WTC11 (cell line): ENCODE data around the gene NFIC. TPM values are rescaled to one million over a fixed set of nuclear protein-coding genes. Genes with fewer than 3 reads are reported as not detected.

Experiments
- ATAC-seq: fragments of 200-7000 bp; cut with Tn5 transposase; 2 replicates; pipeline ENCODE4 v1.10.0; 2021; ENCODE audit warnings: mild to moderate bottlenecking, moderate library complexity
- CTCF ChIA-PET: fragments of 300-600 bp; sonication (Branson Sonifier 250); formaldehyde crosslinking; loops from one replicate; lab custom pipeline; 2021; ENCODE audit warnings: antibody characterized with exemption; lab: Charles Lee
- POLR2A ChIA-PET: fragments of 350-600 bp; sonication (Branson Sonifier 250); formaldehyde crosslinking; loops from one replicate; lab custom pipeline; 2021; ENCODE audit warnings: antibody characterized with exemption; lab: Charles Lee
- DNase-seq: peaks from one replicate; pipeline ENCODE4 v3.0.0; 2021; ENCODE audit warnings: low spot score
- H3K27ac Mint-ChIP-seq: 2 replicates; pipeline ENCODE4 v1.8.0; 2021; ENCODE audit warnings: mixed read lengths
- H3K27me3 Mint-ChIP-seq: 2 replicates; pipeline ENCODE4 v1.8.0; 2021; ENCODE audit warnings: low read depth, mild to moderate bottlenecking, moderate library complexity, mixed read lengths
- H3K36me3 Mint-ChIP-seq: 2 replicates; pipeline ENCODE4 v1.8.0; 2021; ENCODE audit warnings: mixed read lengths
- H3K4me1 Mint-ChIP-seq: 2 replicates; pipeline ENCODE4 v1.8.0; 2022; ENCODE audit warnings: mixed read lengths
- H3K4me3 Mint-ChIP-seq: 2 replicates; pipeline ENCODE4 v1.8.0; 2021; ENCODE audit warnings: mild to moderate bottlenecking, moderate library complexity, mixed read lengths
- H3K9me3 Mint-ChIP-seq: 2 replicates; pipeline ENCODE4 v1.8.0; 2021; ENCODE audit warnings: mixed read lengths
- ATF1 ChIP-seq: sonication (generic); formaldehyde crosslinking; IDR thresholded peaks from 2 replicates; pipeline ENCODE4 v1.8.1; 2023; ENCODE audit warnings: mild to moderate bottlenecking, moderate library complexity, missing genetic modification reagents
- CREM ChIP-seq: sonication (generic); formaldehyde crosslinking; IDR thresholded peaks from 2 replicates; pipeline ENCODE4 v1.8.1; 2022; ENCODE audit warnings: mild to moderate bottlenecking, missing genetic modification reagents, moderate library complexity
- IRF2 ChIP-seq: sonication (generic); formaldehyde crosslinking; IDR thresholded peaks from 2 replicates; pipeline ENCODE4 v1.8.0; 2022; ENCODE audit warnings: low read depth, missing genetic modification reagents, borderline replicate concordance
- KAT7 ChIP-seq: sonication (generic); formaldehyde crosslinking; IDR thresholded peaks from 2 replicates; pipeline ENCODE4 v1.8.1; 2023; ENCODE audit warnings: missing genetic modification reagents, mild to moderate bottlenecking, borderline replicate concordance
- MXD4 ChIP-seq: fragments of 250-450 bp; sonication (Bioruptor Pico); IDR thresholded peaks from 2 replicates; pipeline ENCODE4 v1.8.0; 2021; ENCODE audit warnings: mild to moderate bottlenecking, moderate library complexity, borderline replicate concordance
- MYBL2 ChIP-seq: sonication (generic); formaldehyde crosslinking; IDR thresholded peaks from 2 replicates; pipeline ENCODE4 v1.8.1; 2023; ENCODE audit warnings: mild to moderate bottlenecking, moderate library complexity, missing genetic modification reagents
- NR1H2 ChIP-seq: sonication (generic); formaldehyde crosslinking; IDR thresholded peaks from 2 replicates; pipeline ENCODE4 v1.9.0; 2021; ENCODE audit warnings: mild to moderate bottlenecking, moderate library complexity, missing genetic modification reagents
- RELA ChIP-seq: sonication (generic); formaldehyde crosslinking; IDR thresholded peaks from 2 replicates; pipeline ENCODE4 v1.8.1; 2022; ENCODE audit warnings: missing genetic modification reagents, mild to moderate bottlenecking, borderline replicate concordance
- TEAD4 ChIP-seq: sonication (generic); formaldehyde crosslinking; IDR thresholded peaks from 2 replicates; pipeline ENCODE4 v1.8.0; 2022; ENCODE audit warnings: mild to moderate bottlenecking, missing genetic modification reagents
- TP53 ChIP-seq: sonication (generic); formaldehyde crosslinking; IDR thresholded peaks from 2 replicates; pipeline ENCODE4 v1.8.1; 2023; ENCODE audit warnings: mild to moderate bottlenecking, missing genetic modification reagents
- ZBTB21 ChIP-seq: sonication (generic); formaldehyde crosslinking; IDR thresholded peaks from 2 replicates; pipeline ENCODE4 v1.8.1; 2023; ENCODE audit warnings: mild to moderate bottlenecking, missing genetic modification reagents, borderline replicate concordance
- ZNF219 ChIP-seq: sonication (generic); formaldehyde crosslinking; IDR thresholded peaks from 2 replicates; pipeline ENCODE4 v1.8.0; 2023; ENCODE audit warnings: missing genetic modification reagents, mild to moderate bottlenecking, borderline replicate concordance
- ZNF671 ChIP-seq: fragments of 250-450 bp; sonication (Bioruptor Pico); IDR thresholded peaks from 2 replicates; pipeline ENCODE4 v1.8.0; 2021; ENCODE audit warnings: mild to moderate bottlenecking
- total RNA-seq: library from RNA; stranded (reverse); gene quantifications from 3 replicates; pipeline ENCODE4 v1.2.3, GENCODE V29; 2021
- TF ChIP-seq, protein P1 (sequence below): sonication (generic); formaldehyde crosslinking; IDR thresholded peaks from 2 replicates; pipeline ENCODE4 v1.8.1; 2023; ENCODE audit warnings: mild to moderate bottlenecking, missing genetic modification reagents
- TF ChIP-seq, protein P2 (sequence below): sonication (generic); formaldehyde crosslinking; conservative IDR thresholded peaks from 2 replicates; pipeline ENCODE4 v1.8.1; 2022; ENCODE audit warnings: mild to moderate bottlenecking, missing genetic modification reagents
- TF ChIP-seq, protein P3 (sequence below): sonication (generic); formaldehyde crosslinking; IDR thresholded peaks from 2 replicates; pipeline ENCODE4 v1.8.1; 2022; ENCODE audit warnings: missing genetic modification reagents, borderline replicate concordance
- TF ChIP-seq, protein P4 (sequence below): sonication (generic); formaldehyde crosslinking; IDR thresholded peaks from 2 replicates; pipeline ENCODE4 v1.8.0; 2022; ENCODE audit warnings: mild to moderate bottlenecking, missing genetic modification reagents
- TF ChIP-seq, protein P5 (sequence below): sonication (generic); formaldehyde crosslinking; IDR thresholded peaks from 2 replicates; pipeline ENCODE4 v1.8.0; 2022; ENCODE audit warnings: mild to moderate bottlenecking, missing genetic modification reagents
- TF ChIP-seq, protein P6 (sequence below): sonication (generic); formaldehyde crosslinking; IDR thresholded peaks from 2 replicates; pipeline ENCODE4 v1.8.1; 2022; ENCODE audit warnings: mild to moderate bottlenecking, moderate library complexity, missing genetic modification reagents
- TF ChIP-seq, protein P7 (sequence below): fragments of 250-450 bp; sonication (Bioruptor Pico); IDR thresholded peaks from 2 replicates; pipeline ENCODE4 v1.9.0; 2021; ENCODE audit warnings: mild to moderate bottlenecking, borderline replicate concordance

Gene NFIC
- total RNA-seq, 1 experiment from 2014 or later = 3.5 TPM

DNA sequence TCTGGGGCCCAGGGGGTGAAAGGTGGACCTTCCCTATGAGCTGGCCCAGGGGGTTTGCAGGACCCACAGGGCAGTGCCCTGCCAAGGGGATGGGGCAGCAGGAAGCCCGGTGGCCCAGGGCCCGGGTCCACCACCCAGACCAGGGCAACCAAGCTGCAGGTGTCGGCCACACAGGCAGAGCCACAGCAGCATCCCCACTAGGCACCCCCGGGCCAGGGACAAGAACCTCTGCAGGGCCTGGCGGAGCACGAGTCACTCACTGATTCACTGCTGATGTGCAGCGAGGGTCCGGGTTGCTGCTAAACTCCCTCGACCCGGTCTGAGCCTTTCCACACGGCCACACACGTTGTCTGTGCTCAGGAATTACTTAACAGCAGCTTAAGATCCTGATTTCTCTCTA, 148.5 kb downstream of the NFIC start (continued):
- no peak for TF ChIP-seq KAT7

DNA sequence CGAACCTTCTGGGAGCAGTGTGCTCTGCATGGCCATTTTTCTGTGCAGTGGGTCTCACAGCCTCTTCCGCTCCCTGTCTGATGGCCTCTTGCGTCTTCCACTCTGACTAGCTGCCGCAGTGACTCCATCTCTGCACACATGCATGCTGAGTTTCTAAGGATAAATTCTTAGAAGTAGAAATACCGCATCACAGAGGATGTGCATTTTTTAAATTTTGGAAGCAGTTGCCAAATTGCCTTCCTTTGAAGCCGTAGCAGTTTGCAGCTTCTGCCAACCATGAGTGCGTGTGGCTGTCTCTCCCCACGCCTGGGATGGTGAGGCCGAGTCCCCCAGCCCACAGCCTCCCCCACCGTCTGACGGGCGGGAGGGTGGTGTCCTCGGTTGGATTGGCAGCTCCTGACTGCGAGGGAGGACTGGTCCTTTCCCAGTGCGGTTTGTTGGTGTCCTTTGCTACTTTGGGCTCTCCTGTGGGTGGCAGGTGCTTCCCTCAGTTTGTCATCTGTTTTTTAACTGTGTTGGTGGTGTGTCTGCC, 149.6 kb downstream of the NFIC start:
- H3K27me3 Mint-ChIP-seq = no peaks in the 10 kb centered on the region
- peaks cover 1% of the 10 kb centered on the region; the same call in 1 of the 2 replicates for H3K36me3 Mint-ChIP-seq
- ChIA-PET CTCF (interaction anchor here (0.9 to 4.8 kb wide), 5 partner anchors 11 to 86 kb away, joined by 3 to 31 read pairs (median 4); no protein-coding TSS in a partner anchor), POLR2A (no interaction called here)
- H3K4me1 Mint-ChIP-seq = peaks cover 52% of the 10 kb centered on the region
- no peak for DNase-seq
- no peak overlapping the region for H3K4me3 Mint-ChIP-seq
- H3K9me3 Mint-ChIP-seq = no peaks in the 10 kb centered on the region
- peak overlapping the region; percentile 84 for H3K27ac Mint-ChIP-seq
- no peak for ATAC-seq
- TF ChIP-seq ATF1 (CRISPR knock-in tag) (no peak), IRF2 (CRISPR knock-in tag) (no peak), TP53 (CRISPR knock-in tag) (no peak), NR1H2 (CRISPR knock-in tag) (no peak), TEAD4 (CRISPR knock-in tag) (no peak), CREM (CRISPR knock-in tag) (no peak), ZBTB21 (CRISPR knock-in tag) (no peak), ZNF671 (no peak), MYBL2 (no peak), RELA (CRISPR knock-in tag) (no peak), MXD4 (no peak), ZNF219 (CRISPR knock-in tag) (no peak)
- TF ChIP-seq, protein P1, sequence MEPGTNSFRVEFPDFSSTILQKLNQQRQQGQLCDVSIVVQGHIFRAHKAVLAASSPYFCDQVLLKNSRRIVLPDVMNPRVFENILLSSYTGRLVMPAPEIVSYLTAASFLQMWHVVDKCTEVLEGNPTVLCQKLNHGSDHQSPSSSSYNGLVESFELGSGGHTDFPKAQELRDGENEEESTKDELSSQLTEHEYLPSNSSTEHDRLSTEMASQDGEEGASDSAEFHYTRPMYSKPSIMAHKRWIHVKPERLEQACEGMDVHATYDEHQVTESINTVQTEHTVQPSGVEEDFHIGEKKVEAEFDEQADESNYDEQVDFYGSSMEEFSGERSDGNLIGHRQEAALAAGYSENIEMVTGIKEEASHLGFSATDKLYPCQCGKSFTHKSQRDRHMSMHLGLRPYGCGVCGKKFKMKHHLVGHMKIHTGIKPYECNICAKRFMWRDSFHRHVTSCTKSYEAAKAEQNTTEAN (CRISPR knock-in tag) = no peak
- TF ChIP-seq, protein P2, sequence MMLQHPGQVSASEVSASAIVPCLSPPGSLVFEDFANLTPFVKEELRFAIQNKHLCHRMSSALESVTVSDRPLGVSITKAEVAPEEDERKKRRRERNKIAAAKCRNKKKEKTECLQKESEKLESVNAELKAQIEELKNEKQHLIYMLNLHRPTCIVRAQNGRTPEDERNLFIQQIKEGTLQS = no peak
- TF ChIP-seq, protein P3, sequence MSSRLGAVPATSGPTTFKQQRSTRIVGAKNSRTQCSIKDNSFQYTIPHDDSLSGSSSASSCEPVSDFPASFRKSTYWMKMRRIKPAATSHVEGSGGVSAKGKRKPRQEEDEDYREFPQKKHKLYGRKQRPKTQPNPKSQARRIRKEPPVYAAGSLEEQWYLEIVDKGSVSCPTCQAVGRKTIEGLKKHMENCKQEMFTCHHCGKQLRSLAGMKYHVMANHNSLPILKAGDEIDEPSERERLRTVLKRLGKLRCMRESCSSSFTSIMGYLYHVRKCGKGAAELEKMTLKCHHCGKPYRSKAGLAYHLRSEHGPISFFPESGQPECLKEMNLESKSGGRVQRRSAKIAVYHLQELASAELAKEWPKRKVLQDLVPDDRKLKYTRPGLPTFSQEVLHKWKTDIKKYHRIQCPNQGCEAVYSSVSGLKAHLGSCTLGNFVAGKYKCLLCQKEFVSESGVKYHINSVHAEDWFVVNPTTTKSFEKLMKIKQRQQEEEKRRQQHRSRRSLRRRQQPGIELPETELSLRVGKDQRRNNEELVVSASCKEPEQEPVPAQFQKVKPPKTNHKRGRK (CRISPR knock-in tag) = no peak
- TF ChIP-seq, protein P4, sequence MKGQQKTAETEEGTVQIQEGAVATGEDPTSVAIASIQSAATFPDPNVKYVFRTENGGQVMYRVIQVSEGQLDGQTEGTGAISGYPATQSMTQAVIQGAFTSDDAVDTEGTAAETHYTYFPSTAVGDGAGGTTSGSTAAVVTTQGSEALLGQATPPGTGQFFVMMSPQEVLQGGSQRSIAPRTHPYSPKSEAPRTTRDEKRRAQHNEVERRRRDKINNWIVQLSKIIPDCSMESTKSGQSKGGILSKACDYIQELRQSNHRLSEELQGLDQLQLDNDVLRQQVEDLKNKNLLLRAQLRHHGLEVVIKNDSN = no peak
- TF ChIP-seq, protein P5, sequence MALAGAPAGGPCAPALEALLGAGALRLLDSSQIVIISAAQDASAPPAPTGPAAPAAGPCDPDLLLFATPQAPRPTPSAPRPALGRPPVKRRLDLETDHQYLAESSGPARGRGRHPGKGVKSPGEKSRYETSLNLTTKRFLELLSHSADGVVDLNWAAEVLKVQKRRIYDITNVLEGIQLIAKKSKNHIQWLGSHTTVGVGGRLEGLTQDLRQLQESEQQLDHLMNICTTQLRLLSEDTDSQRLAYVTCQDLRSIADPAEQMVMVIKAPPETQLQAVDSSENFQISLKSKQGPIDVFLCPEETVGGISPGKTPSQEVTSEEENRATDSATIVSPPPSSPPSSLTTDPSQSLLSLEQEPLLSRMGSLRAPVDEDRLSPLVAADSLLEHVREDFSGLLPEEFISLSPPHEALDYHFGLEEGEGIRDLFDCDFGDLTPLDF (CRISPR knock-in tag) = no peak
- TF ChIP-seq, protein P6, sequence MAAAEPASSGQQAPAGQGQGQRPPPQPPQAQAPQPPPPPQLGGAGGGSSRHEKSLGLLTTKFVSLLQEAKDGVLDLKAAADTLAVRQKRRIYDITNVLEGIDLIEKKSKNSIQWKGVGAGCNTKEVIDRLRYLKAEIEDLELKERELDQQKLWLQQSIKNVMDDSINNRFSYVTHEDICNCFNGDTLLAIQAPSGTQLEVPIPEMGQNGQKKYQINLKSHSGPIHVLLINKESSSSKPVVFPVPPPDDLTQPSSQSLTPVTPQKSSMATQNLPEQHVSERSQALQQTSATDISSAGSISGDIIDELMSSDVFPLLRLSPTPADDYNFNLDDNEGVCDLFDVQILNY = no peak
- TF ChIP-seq, protein P7, sequence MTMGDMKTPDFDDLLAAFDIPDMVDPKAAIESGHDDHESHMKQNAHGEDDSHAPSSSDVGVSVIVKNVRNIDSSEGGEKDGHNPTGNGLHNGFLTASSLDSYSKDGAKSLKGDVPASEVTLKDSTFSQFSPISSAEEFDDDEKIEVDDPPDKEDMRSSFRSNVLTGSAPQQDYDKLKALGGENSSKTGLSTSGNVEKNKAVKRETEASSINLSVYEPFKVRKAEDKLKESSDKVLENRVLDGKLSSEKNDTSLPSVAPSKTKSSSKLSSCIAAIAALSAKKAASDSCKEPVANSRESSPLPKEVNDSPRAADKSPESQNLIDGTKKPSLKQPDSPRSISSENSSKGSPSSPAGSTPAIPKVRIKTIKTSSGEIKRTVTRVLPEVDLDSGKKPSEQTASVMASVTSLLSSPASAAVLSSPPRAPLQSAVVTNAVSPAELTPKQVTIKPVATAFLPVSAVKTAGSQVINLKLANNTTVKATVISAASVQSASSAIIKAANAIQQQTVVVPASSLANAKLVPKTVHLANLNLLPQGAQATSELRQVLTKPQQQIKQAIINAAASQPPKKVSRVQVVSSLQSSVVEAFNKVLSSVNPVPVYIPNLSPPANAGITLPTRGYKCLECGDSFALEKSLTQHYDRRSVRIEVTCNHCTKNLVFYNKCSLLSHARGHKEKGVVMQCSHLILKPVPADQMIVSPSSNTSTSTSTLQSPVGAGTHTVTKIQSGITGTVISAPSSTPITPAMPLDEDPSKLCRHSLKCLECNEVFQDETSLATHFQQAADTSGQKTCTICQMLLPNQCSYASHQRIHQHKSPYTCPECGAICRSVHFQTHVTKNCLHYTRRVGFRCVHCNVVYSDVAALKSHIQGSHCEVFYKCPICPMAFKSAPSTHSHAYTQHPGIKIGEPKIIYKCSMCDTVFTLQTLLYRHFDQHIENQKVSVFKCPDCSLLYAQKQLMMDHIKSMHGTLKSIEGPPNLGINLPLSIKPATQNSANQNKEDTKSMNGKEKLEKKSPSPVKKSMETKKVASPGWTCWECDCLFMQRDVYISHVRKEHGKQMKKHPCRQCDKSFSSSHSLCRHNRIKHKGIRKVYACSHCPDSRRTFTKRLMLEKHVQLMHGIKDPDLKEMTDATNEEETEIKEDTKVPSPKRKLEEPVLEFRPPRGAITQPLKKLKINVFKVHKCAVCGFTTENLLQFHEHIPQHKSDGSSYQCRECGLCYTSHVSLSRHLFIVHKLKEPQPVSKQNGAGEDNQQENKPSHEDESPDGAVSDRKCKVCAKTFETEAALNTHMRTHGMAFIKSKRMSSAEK (CRISPR knock-in tag) = no peak
- TF ChIP-seq, all 79 proteins: peak for 0
